Cortex of kidney (tissue), 1 donor: ENCODE data around the gene COX4I1.

ENCODE experiments used
- DNase-seq: peaks from one replicate; lab custom pipeline; 2025; lab: John Stamatoyannopoulos, UW

COX4I1 gene

DNA sequence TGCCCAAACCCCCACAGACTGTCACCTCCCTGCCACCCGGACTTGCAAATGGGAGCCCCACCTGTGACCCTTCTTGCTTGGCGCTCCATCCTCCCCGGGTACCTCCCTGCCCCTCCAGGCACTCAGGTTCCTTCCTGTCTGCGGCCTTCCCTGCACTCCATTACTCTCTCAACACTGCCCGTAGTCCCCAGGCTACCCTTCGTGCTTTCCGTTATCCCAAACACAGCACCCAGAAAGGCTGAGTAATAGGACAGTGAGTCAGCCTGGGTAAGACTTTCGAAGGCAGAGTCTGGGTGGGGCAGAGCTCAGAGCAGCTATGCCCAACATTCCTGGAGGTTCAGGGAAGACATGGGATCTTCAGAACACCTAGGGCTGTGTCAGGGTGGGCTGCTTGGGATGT is 32.0 kb upstream of the COX4I1 start:
- no peak for DNase-seq

DNA sequence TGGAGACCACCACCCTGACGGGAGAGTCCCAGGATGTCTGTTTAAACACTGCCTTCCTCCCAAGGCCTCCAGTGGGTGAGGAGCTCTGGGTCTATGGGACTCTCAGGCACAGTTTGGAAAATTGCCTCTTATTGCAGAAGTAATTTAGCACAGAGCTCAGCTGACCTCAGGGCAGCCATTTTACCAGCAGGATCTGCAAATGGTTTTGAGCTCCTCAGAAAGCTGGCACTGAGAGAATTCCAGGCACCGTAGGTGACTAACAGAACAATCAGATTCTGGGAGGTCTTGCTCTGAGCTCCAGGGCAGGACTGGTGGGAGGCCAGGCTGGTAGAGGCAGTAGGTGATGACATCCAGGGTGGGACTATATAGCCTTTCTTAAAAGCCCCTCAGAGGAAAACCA is 31.3 kb upstream of the COX4I1 start:
- DNase-seq: no peak

DNA sequence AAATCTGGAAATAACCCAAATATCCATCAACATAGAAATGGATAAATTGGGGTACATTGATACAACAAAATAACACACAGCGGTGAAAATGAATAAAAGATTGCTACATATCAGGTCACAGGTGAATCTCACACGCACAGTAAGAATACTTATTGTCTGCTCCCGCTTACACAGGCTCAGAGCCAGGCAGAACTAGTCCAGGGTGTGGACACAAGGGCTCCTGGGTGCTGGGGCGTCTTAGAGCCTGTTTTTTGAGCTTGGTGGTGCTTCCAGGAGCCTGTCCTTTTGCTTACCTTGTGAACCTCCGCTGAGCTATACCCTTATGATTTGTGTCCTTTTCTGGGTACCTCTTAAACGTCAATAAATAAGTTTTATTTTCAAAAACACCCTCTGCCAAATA is 28.8 kb upstream of the COX4I1 start:
- DNase-seq: no peak

DNA sequence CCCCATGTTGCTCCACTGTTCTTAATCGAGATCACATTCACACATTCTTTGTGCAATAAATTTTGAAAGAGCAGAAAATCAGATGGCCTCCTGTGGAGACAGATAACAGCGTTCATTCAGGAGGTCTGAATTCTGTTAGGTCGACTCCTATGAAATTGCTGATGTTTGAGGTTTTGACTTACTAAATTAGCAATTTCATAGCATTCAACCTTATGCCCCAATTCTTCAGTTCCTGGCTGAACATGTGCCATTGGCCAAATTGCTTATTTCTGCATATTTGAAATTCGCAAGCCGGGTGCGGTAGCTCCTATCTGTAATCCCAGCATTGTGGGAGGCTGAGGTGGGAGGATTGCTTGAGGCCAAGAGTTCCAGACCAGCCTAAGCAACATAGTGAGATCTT is 26.5 kb upstream of the COX4I1 start:
- no peak for DNase-seq

DNA sequence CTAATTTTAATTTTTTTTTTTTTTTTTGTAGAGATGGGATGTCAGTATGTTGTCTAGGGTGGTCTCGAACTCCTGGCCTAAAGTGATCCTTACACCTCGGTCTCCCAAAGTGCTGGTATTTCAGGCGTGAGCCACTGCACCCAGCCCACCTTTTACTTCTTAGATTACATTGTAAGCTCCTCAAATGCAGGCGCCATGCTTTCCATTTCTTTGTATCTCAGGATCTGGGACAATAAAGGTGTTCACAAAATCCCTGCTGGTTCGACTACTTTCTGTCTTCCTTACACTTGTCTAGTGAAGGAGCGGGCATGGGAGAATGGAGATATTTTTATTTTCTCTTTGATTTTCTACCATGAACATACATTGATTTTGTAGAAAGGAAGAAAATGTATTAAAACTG is 25.4 kb upstream of the COX4I1 start:
- no peak for DNase-seq

DNA sequence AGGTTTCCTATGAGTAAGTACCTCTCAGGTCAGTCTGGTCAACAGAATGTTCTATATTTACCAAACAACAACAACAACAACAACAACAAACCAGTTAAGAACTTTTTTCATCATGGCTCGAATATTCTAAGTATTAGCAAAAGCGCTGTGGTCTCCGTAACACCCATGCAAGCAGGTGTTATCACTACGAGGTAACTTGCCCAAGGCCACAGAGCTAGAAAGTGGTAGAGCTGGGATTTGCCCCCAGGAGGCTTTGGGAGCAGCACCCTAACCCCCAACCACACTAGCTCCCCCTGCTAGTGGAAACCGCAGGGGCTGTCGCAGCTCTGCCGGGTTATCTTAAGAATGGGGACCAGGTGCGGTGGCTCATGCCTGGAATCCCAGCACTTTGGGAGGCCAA is 24.7 kb upstream of the COX4I1 start:
- no peak for DNase-seq

DNA sequence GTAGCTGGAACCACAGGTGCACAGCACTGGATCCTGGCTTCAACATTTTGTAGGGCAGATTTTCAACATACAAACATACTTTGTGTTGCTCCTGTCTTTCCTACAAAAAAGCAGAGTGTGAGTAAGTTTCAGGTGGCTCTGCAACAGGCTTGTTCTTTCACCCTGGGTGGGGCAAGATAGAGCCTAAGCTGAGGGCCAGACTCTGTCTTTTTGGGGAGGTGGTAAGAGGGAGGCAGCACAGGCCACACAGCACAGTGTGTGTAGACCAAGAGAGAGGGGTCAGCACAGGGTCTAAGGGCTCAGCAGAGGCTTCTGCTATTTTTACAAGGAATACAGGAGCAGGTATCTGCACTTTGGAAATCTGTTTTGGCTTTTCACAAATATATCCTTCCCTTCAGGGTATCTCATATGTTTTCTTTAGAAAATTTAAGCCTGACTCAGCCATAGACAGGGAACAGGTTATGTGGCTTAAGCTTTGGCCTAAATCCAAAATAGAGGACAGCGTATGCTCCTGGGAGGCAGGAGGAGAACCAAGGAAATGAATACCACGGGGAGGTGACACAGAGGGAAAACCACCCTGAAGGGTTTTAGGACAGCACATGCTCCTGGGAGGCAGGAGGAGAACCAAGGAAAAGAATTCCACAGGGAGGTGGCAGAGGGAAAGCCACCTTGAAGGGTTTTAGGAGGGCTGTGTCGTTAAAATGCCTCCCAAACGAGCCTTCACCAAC is 21.7 kb upstream of the COX4I1 start:
- no peak for DNase-seq

DNA sequence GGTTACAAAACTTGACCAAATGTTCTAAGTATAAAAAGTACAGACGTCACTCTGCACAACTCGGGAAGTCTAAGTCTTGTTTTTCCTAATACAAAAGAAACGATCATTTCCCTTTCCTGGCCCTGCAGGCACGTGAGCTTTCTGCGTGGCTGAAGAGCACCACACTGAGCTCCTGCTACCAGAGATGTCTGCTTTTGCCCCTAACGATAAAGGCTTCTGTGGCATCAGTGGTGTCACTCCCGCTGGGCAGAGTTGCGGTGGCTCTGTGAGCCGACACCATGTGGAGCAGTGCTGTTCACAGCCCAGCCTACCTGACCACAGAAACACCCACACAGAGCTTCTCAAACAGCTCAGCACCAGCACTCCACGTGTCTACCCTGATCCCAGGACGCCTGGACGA is 20.6 kb upstream of the COX4I1 start:
- DNase-seq: no peak

DNA sequence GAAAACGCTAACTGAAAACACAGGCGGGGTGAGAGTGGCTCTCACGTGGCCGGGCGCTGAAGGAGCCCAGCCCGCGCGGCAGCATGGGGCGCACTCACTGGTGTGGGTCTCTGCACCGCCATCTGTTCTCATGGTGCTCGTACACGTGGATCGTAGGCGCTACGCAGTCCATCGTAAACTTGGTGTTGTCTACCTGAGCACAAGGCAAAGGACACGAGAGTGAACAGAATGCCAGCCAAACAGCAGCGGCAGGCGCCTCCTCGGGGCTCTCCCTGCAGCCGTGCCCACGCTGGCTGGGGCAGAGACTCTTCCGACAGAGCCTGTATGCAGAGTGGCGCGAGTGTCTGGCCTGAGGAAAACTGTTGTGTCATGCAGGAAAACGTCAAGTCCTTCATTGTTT is 19.2 kb upstream of the COX4I1 start:
- no peak for DNase-seq

DNA sequence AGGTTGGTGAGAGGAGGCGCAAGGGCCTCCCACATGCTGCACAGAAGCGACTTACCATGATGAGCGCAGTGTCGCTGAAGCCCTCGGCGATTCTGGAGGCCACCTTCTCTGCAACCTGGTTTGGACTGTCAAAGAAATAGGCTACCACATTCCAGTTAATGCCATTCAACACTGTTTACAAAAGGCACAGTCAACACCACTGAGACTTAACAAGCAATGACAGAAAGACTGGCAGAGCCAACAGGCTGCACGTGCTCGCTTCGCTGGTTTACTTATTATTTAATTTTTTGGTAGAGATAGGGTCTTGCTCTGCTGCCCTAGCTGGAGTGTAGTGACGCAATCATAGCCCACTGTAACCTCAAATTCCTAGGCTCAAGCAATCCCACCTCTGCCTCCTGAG is 18.3 kb upstream of the COX4I1 start:
- no peak for DNase-seq

DNA sequence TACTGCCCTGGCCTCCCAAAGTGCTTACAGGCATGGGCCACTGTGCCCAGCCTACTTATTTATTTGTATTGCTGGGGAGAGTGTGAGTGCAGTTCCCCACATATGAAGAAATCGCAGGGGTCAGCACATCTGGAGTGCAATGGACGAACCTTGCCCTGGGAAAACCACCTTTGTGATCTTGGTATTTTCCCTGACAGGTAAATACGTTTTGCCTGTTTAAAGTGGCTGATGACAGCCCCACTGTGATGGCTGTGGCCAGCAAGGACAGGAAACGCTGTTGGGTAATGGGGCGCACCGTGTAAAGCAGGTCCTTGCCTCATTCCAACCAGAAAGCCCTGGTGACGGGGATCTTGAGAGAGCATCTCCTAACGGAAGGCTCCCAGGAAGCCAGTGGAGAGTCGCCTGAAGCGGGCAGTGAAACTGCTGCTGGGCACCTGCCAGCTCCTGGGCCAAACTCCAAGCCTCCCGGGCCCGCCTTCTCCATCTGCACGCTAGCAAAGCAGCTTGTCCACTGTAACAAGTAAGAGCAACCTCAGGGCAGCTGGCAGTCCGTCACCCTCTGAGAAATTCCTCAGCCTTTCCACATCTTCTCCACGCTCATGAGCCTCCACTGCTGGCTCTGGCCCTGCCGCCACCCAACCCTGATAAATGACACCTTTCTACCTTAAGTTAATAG is 17.7 kb upstream of the COX4I1 start:
- DNase-seq: no peak

DNA sequence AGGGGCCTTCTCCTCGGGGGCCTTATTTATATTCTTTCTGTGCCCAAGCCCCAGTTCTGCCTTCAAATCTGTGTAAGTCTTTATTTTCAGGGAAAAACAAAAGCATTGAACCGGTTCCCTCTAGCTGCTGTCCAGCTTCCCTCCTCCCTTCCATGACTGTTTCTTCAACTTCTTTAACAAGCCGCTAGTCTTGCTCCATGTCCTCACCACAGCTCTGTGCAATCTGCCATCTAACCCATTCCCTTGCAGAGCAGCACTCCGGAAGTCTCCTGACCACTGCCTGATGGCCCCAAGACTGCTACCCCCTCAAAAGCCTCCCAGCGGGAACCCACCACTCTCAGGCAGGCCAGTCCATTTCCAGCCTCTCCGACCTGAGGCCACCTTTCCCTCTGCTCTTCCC is 17.0 kb upstream of the COX4I1 start:
- no peak for DNase-seq

DNA sequence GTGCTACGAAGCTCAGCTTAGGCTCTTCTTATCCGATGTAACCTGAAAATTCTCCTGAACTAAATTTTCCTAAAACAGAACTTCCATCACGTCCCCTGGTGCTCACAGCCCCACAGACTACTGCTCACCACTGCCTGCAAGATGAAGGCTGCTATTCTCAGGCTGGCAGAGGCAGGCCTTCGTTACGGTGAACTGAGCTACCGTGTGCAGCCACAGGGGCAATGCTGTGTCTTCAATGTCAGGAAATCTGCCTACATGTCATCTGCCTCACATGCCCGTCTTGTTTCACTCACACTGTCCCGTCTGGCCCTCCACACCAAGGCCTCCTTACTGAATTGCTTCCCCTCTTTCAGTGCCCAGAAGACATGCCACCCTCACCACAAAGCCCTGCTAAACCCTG is 16.1 kb upstream of the COX4I1 start:
- no peak for DNase-seq

DNA sequence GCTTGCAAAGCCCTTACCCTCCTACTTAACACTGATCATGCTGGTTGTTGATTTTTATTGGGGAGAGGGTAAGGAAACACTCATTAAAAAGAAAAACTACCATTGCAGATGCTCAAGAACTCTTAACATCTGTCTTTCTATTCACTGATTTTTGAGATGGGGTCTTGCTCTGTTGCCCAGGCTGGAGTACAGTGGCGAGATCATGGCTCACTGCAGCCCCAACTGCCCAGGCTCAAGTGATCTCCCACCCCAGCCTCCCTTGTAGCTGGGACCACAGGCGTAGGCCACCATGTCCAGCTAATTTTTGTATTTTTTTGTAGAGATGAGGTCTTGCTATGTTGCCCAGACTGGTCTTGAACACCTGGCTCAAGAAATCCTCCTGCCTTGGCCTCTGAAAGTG is 14.7 kb upstream of the COX4I1 start:
- no peak for DNase-seq

DNA sequence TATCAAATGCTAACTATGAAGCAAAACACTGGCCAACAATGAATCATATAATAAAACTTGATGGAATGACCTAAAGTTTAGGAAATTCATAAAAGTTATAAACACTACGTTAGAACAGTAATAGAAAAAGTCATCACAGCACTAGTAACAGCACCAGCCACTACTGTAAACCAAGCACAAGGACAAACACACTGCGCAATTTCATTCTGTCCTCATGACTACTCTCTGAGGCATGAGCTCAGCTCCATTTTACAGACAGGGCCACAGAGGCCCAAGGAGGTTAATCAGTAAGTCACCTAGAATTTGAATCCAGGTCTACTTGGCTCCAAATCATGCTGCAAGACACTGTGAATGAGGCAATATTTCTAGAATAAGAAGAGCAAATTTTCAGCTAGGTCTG is 13.6 kb upstream of the COX4I1 start:
- no peak for DNase-seq

DNA sequence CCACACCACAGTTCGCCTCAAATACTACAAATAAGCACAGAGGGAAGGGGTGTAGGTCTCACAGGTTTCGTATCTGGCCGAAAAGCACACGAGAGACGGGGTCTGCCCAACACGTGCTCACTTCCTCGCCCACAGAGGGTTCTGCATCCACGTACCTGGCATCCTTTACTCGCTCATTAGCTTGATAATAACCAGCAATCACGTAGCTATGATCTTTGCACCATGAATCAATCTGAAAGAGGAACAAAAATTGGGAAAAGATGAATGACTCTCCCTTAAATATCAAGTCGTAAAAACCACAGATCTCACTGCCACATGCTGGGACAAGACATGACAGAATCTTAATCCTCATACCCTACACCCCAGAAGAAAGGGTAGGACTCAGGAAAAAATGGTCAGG is 10.7 kb upstream of the COX4I1 start:
- no peak for DNase-seq

DNA sequence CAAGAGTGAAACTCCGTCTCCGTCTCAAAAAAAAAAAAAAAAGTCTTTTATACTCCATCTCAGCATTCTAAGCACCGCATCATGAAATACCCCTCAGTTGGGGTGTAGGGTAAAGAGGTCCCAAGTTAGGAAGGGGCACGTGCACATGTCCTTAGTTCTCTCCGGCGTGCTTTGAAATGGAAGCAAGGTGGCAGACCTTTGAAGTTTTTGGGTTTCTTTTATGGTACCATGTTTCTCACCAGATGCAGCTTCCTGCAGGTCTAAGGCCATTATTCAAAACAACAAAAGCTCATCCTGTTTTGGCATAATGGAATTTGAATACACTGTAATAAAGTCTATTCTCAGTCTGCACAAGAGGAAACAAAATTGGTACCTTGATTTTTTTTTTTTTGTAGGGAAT is 9.7 kb upstream of the COX4I1 start:
- DNase-seq: no peak

DNA sequence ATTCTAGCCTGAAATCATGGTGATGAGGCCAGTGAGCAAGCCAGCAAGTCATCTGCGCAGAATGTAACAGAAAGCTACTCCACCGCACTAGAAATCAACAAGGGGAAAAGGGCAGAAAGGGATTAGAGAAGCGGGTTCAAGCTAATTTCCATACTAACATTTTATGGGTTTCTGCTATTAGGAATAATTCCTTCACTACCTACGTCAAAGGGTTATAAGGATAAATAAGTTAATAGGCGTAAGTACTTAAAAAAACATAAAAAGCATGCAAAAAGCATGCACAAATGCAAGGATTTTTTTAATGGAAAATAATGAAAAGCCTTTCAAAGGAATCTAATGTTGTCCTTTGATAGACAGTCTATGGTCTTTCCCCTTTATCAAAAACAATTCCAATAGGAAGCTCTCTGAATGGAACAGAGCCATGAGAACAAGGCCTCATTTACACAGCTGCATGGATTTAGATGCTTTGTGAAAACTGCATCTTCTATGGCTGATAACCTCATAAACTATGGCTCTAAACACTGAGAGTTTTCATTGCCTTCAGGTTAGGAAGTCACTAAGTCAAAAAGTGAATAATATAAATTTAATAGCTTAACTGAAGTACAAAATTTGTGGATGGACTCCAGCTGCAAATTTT is 5.7 kb upstream of the COX4I1 start:
- DNase-seq: no peak

DNA sequence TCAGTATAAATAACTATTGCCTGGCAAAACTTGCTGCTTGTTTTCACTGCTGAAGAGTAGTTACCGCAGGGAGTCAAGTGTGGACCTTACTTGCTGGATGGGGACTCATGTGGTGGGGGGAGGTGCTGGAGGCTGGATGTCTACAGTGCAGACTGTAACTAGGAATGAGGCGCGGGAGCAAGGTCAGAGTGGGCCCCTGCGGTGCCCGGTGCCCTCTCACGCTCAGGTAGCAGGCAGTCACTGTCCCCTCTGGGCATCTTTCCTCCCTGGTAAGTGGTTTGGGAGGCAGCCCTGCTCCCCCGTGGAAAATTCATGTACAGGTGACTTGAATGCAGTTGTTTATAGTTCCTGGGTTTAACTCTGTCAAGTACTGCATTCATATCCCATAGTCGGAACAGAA is 4.8 kb upstream of the COX4I1 start:
- DNase-seq: no peak

DNA sequence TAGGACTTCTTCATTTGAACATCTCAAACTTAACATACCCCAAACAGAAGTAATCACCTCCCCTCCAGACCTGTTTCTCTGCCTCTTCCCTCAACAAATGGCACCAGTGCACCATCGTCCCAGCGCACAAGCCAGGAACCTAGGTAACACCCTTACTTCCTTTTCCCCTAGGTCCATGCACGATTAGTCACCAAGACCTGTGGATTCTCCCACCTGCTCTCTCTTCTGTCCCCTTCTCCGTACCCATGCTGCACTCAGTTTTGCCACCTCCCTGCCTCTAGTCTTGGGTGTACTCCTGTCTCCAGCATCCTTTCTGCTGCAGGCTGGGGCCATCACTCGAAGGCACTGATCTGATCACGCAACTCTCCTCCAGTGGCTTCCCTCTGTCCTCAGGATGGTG is 3.3 kb upstream of the COX4I1 start:
- DNase-seq: no peak

DNA sequence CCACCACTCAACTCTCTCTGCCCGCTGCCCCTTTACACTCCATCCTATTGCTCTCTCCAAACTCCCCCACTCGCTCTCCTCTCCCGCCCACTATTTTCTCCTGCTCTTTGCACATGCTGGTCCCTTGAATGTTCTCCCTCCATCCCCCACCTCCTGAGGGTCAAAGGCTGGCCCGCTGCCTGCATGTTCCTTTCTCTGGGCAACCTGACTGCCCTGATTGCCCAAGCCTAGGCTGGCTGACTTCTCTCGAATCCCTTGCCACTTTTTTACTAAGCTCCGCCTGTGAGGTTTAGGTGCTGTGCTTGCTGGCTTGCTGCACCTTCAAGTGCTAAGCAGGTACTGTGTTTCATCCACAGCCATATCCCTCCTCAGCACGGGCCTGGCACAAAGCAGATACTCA is 2.9 kb upstream of the COX4I1 start:
- no peak for DNase-seq

DNA sequence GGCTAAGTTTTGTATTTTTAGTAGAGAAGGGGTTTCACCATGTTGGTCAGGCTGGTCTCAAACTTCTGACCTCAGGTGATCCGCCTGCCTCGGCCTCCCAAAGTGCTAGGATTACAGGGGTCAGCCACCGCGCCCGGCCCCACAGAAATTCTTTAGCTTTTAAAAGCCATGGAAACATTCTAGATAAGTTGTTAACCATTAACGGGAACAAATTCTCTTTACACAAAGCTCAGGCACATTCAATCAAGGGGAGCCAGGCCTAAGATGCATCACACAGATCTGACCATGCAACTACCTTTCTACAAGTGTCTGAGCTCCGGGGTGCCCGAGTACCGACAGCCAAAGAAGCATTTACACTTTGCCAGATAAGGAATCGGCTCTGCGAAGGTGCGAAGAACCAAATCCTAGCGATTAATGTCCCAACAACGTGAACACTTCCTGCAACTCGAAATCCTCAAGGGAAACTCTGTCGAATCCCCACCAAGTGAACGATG is 1.2 kb upstream of the COX4I1 start:
- DNase-seq: no peak

DNA sequence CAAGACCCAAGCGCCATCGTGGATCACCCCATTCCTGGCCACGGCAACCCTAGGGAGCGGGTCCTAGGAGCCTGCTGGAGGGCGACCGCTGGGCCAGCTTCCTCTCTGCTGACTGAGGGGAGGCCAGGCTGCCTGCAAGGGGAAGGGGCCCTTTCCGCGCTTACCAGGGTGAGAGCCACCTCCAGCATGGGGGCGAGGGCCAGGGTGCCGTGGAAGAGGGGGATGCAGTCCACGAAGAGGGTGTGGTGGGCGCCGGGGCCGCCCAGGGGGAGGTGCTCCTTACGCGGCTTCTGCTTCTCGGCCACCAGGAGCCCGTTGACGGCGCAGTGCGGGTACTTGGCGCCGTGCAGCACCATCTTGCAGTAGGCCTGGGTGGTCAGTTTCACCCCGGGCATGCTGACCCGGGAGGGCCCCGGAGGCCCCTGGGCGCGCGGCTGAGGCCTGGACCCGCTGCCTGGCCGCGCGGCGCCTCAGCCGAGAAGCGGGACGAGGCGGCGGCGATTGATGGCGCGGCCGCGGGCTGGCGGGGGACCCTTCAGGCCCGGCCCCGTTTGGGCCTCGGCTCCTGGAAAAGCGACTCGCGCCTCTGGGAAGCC is 496 bp upstream of the COX4I1 start:
- no peak for DNase-seq
